ENCODE results near the gene FER1L5. TPM values are rescaled to one million over a fixed set of nuclear protein-coding genes. Genes with fewer than 3 reads are reported as not detected.

FER1L5 gene
- total and polyA plus RNA-seq, 2 of the 8 experiments (the other 6 are each of a cell fraction or from before 2014, with no cell fraction given) = 0.23 to 0.88 TPM

DNA sequence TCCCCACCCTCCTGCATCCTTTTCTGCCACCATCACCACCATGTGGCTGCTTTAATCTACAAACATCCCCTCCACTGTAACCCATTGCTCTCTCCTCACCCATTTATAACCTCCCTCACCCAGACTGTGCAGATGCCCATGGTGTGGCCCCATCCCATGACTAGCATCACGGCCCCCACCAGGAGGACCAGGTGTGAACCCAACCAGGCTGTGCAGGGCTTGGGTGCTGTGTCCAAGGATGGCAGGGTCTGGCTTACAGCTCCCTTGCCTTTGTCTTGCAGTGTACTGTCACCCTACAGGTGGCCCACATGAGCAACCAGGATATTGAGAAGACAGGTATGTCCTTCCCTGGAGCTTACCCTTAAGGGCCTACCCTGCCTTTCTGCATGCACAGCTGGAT lies 6.8 kb downstream of the FER1L5 start:
- H3K9ac ChIP-seq (replicated peaks in 1 of 4; ENCODE audit: extremely low read depth in 1 of 4, low read depth in 3 of 4, low read length in 3 of 4) = no peak overlapping the region
- no peaks in the 10 kb centered on the region for H3K9me3 ChIP-seq (ENCODE audit: insufficient read depth in 2 of 2, low read depth in 1 of 2, low read length in 1 of 2)
- H3K4me3 ChIP-seq (ENCODE audit: extremely low read depth in 1 of 4, insufficient read depth in 2 of 4, low read depth in 3 of 4, low read length in 4 of 4) = no peak overlapping the region
- no peaks in the 10 kb centered on the region for H3K4me1 ChIP-seq (replicated peaks in 1 of 4; ENCODE audit: control insufficient read depth in 3 of 4, insufficient read depth in 4 of 4, low read length in 3 of 4)
- no peaks in the 10 kb centered on the region for H3K36me3 ChIP-seq (ENCODE audit: control insufficient read depth in 2 of 4, insufficient read depth in 4 of 4, low read length in 3 of 4)
- no peak overlapping the region for H4K91ac ChIP-seq (replicated peaks; ENCODE audit: insufficient read length, low read length)
- DNase-seq (ENCODE audit: low read depth in 1 of 2, low spot score in 2 of 2) (no peak), FAIRE-seq (no peak)
- H3K23me2 ChIP-seq (ENCODE audit: low read depth, low read length) = no peaks in the 10 kb centered on the region
- H2BK20ac ChIP-seq (ENCODE audit: low read length) = no peak overlapping the region
- ChIA-PET POLR2A (ENCODE audit: partially characterized antibody) (no interaction called here), CTCF (ENCODE audit: partially characterized antibody) (interaction anchor here (0.9 kb wide), 1 partner anchor 112 kb away, joined by 3 read pairs; no protein-coding TSS in a partner anchor)
- no peak overlapping the region for H2BK15ac ChIP-seq (ENCODE audit: low read length)
- no peak overlapping the region for H2BK120ac ChIP-seq (replicated peaks; ENCODE audit: low read depth, low read length)
- H3K79me1 ChIP-seq (ENCODE audit: low read depth, low read length) = no peaks in the 10 kb centered on the region
- no peak overlapping the region for H2BK12ac ChIP-seq (ENCODE audit: low read depth, low read length)
- 77% methylated on average over 1 of the region's 1 CpG; no CpG with 5 or more reads in 1 of the 2 experiments for WGBS, 2 experiments (ENCODE audit: extremely low coverage in 1 of 2, insufficient coverage in 1 of 2, insufficient read length in 1 of 2, insufficient replicate concordance in 2 of 2, low coverage in 1 of 2, low lambda C conversion rate in 2 of 2, missing lambda C conversion rate in 1 of 2)
- H4K8ac ChIP-seq (ENCODE audit: extremely low read depth, insufficient read depth, low read length) = no peak overlapping the region
- no peaks in the 10 kb centered on the region for H3K79me2 ChIP-seq (ENCODE audit: control insufficient read depth in 1 of 2, insufficient read depth in 2 of 2, low read length in 2 of 2)
- no peak overlapping the region for H3K18ac ChIP-seq (ENCODE audit: extremely low read depth, low read length)
- TF ChIP-seq EP300 (IDR thresholded peaks at IDR 0.05; ENCODE audit: borderline replicate concordance in 1 of 2, low read depth in 2 of 2, low read length in 2 of 2) (no peak), GTF2F1 (IDR thresholded peaks at IDR 0.05; ENCODE audit: borderline replicate concordance, low read depth, low read length) (no peak)
- TF ChIP-seq, protein P1, sequence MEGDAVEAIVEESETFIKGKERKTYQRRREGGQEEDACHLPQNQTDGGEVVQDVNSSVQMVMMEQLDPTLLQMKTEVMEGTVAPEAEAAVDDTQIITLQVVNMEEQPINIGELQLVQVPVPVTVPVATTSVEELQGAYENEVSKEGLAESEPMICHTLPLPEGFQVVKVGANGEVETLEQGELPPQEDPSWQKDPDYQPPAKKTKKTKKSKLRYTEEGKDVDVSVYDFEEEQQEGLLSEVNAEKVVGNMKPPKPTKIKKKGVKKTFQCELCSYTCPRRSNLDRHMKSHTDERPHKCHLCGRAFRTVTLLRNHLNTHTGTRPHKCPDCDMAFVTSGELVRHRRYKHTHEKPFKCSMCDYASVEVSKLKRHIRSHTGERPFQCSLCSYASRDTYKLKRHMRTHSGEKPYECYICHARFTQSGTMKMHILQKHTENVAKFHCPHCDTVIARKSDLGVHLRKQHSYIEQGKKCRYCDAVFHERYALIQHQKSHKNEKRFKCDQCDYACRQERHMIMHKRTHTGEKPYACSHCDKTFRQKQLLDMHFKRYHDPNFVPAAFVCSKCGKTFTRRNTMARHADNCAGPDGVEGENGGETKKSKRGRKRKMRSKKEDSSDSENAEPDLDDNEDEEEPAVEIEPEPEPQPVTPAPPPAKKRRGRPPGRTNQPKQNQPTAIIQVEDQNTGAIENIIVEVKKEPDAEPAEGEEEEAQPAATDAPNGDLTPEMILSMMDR (IDR thresholded peaks at IDR 0.05; ENCODE audit: control extremely low read depth in 1 of 3, insufficient read depth in 1 of 3, low read depth in 1 of 3, low read length in 3 of 3) = no peak
- H3K27ac ChIP-seq (ENCODE audit: low read depth, low read length) = no peak overlapping the region
- no peak overlapping the region for H2AK5ac ChIP-seq (ENCODE audit: low read depth, low read length)
- no peaks in the 10 kb centered on the region for H3K27me3 ChIP-seq (replicated peaks in 1 of 4; ENCODE audit: control insufficient read depth in 3 of 4, extremely low read depth in 1 of 4, insufficient read depth in 3 of 4, low read length in 3 of 4)
- no peak overlapping the region for H3K4ac ChIP-seq (replicated peaks; ENCODE audit: insufficient read length, low read depth, low read length)
- no peak overlapping the region for H3K14ac ChIP-seq (ENCODE audit: insufficient read length)
- no peak overlapping the region for H3K56ac ChIP-seq (replicated peaks; ENCODE audit: insufficient read length, low read depth, low read length)
- no peak overlapping the region for H3K23ac ChIP-seq (ENCODE audit: insufficient read length)
- no peak overlapping the region for H2BK5ac ChIP-seq (ENCODE audit: low read depth, low read length)
- no peaks in the 10 kb centered on the region for H4K20me1 ChIP-seq (replicated peaks in 1 of 2; ENCODE audit: control insufficient read depth in 1 of 2, insufficient read depth in 2 of 2, low read length in 2 of 2)
- H3K4me2 ChIP-seq (ENCODE audit: insufficient read depth in 1 of 2, low read depth in 2 of 2, low read length in 2 of 2) = no peak overlapping the region
- no peak overlapping the region for H4K5ac ChIP-seq (ENCODE audit: insufficient read length, low read depth, low read length)
- no peak overlapping the region for H2AFZ ChIP-seq (ENCODE audit: low read length)
